Ovary (tissue), 3 donors: ENCODE data around the gene CCSER2.

ENCODE experiments used
- CTCF ChIP-seq, 3 donors: fragments of 450-650 bp in 2 of 3; fragments of 200-600 bp in 1 of 3; IDR thresholded peaks; one replicate each; pipeline versions ENCODE4 v1.5.1 to v1.8.0; 2016 to 2022; ENCODE audit warnings: antibody characterized with exemption in 3 of 3, mild to moderate bottlenecking in 1 of 3
- EP300 ChIP-seq: sonication (generic); formaldehyde crosslinking; IDR thresholded peaks from one replicate; pipeline ENCODE4 v1.6.1; 2017; ENCODE audit warnings: antibody characterized with exemption
- POLR2A ChIP-seq: fragments of 450-650 bp; IDR thresholded peaks from one replicate; pipeline ENCODE4 v1.6.1; 2017; ENCODE audit warnings: antibody characterized with exemption, mild to moderate bottlenecking, moderate library complexity
- donor health status: DM: no; HTN: no; CAD: no.

GRCh38 chr10:84355106-84355505, 26.7 kb downstream of the CCSER2 start:
- TF ChIP-seq CTCF (IDR thresholded peaks at IDR 0.05), result no peak
- TF ChIP-seq POLR2A, result no peak
- no peak for TF ChIP-seq EP300
